HG02938 (cell line): ENCODE measurements around the gene DNAH9.

ENCODE experiments used
- ATAC-seq: cut with Tn5 transposase; IDR thresholded peaks from one replicate; pipeline ENCODE4 v1.9.1; 2021; ENCODE audit warnings: mild to moderate bottlenecking, moderate library complexity; ENCODE audit not compliant: unreplicated experiment

The DNAH9 gene

GRCh38 chr17:11644265-11645212 is 46.3 kb downstream of the DNAH9 start:
- no peak for ATAC-seq

- no peak for ATAC-seq
Measured at GRCh38 chr17:11645426-11645825, 47.2 kb downstream of the DNAH9 start.

- no peak for ATAC-seq
Measured at GRCh38 chr17:11651089-11651488, 52.8 kb downstream of the DNAH9 start.

- ATAC-seq, result no peak
Measured at GRCh38 chr17:11668618-11669017, 70.3 kb downstream of the DNAH9 start.

GRCh38 chr17:11671126-11671525 is 72.9 kb downstream of the DNAH9 start:
- ATAC-seq, result no peak

GRCh38 chr17:11682646-11683045 is 84.4 kb downstream of the DNAH9 start:
- no peak for ATAC-seq

GRCh38 chr17:11690681-11691080 is 92.4 kb downstream of the DNAH9 start:
- ATAC-seq, result no peak

GRCh38 chr17:11692688-11693087 is 94.4 kb downstream of the DNAH9 start:
- no peak for ATAC-seq

GRCh38 chr17:11693284-11693683 is 95.0 kb downstream of the DNAH9 start:
- no peak for ATAC-seq

GRCh38 chr17:11700668-11701067 is 102.4 kb downstream of the DNAH9 start:
- ATAC-seq, result no peak

GRCh38 chr17:11701911-11702310 is 103.6 kb downstream of the DNAH9 start:
- ATAC-seq, result no peak

GRCh38 chr17:11704041-11704440 is 105.8 kb downstream of the DNAH9 start:
- ATAC-seq, result no peak

GRCh38 chr17:11705111-11705510 is 106.8 kb downstream of the DNAH9 start:
- no peak for ATAC-seq

- no peak for ATAC-seq
Measured at GRCh38 chr17:11707586-11707985, 109.3 kb downstream of the DNAH9 start.

- no peak for ATAC-seq
Measured at GRCh38 chr17:11712456-11712855, 114.2 kb downstream of the DNAH9 start.

- no peak for ATAC-seq
Measured at GRCh38 chr17:11719203-11719602, 120.9 kb downstream of the DNAH9 start.

- no peak for ATAC-seq
Measured at GRCh38 chr17:11719856-11720255, 121.6 kb downstream of the DNAH9 start.

- no peak for ATAC-seq
Measured at GRCh38 chr17:11720816-11721215, 122.5 kb downstream of the DNAH9 start.

GRCh38 chr17:11730747-11731146 is 132.5 kb downstream of the DNAH9 start:
- no peak for ATAC-seq

- no peak for ATAC-seq
Measured at GRCh38 chr17:11736613-11737312, 138.5 kb downstream of the DNAH9 start.

GRCh38 chr17:11737313-11737679 is 139.0 kb downstream of the DNAH9 start:
- no peak for ATAC-seq

GRCh38 chr17:11738151-11738550 is 139.9 kb downstream of the DNAH9 start:
- no peak for ATAC-seq
